SK-N-SH treated with all-trans-retinoic acid at 6 μM for 48 hours (cell line): Measurements from ENCODE around the gene TAAR5.

ENCODE experiments used
- ATAC-seq: fragments of 200-7000 bp; cut with Tn5 transposase; 3 replicates; pipeline ENCODE4 v1.9.1; 2020; ENCODE audit warnings: mild to moderate bottlenecking, moderate library complexity
- ARNTL ChIP-seq: fragments of 450-650 bp; formaldehyde crosslinking; IDR thresholded peaks from 2 replicates; pipeline ENCODE4 v1.5.0; 2020; ENCODE audit warnings: low read depth, mild to moderate bottlenecking, moderate library complexity, borderline replicate concordance
- BACH2 ChIP-seq: fragments of 250-450 bp; sonication (Bioruptor Pico); IDR thresholded peaks from 2 replicates; pipeline ENCODE4 v1.9.0; 2021; ENCODE audit warnings: mild to moderate bottlenecking, borderline replicate concordance
- CREB5 ChIP-seq: fragments of 250-450 bp; sonication (Bioruptor Pico); IDR thresholded peaks from 2 replicates; pipeline ENCODE4 v1.5.1; 2020; ENCODE audit warnings: low read depth, mild to moderate bottlenecking, moderate library complexity
- CSDC2 ChIP-seq: fragments of 250-450 bp; sonication (Bioruptor Pico); IDR thresholded peaks from 2 replicates; pipeline ENCODE4 v1.5.0; 2020; ENCODE audit warnings: mild to moderate bottlenecking, moderate library complexity
- CSRNP3 ChIP-seq: fragments of 250-450 bp; sonication (Bioruptor Pico); IDR thresholded peaks from 2 replicates; pipeline ENCODE4 v1.5.1; 2021; ENCODE audit warnings: mild to moderate bottlenecking, moderate library complexity
- ESRRG ChIP-seq: fragments of 250-450 bp; sonication (Bioruptor Pico); IDR thresholded peaks from 2 replicates; pipeline ENCODE4 v1.6.1; 2021; ENCODE audit warnings: mild to moderate bottlenecking
- GLIS3 ChIP-seq: fragments of 250-450 bp; sonication (Bioruptor Pico); IDR thresholded peaks from 2 replicates; pipeline ENCODE4 v1.5.0; 2020; ENCODE audit warnings: mild to moderate bottlenecking, moderate library complexity
- ISL1 ChIP-seq: fragments of 250-450 bp; sonication (Bioruptor Pico); IDR thresholded peaks from 2 replicates; pipeline ENCODE4 v2.1.2; 2022; ENCODE audit warnings: mild to moderate bottlenecking, moderate library complexity
- OSR1 ChIP-seq: fragments of 250-450 bp; sonication (Bioruptor Pico); IDR thresholded peaks from 2 replicates; pipeline ENCODE4 v1.8.0; 2022; ENCODE audit warnings: moderate library complexity, mild to moderate bottlenecking, inconsistent platforms
- PATZ1 ChIP-seq: fragments of 250-450 bp; sonication (Bioruptor Pico); IDR thresholded peaks from 2 replicates; pipeline ENCODE4 v1.8.0; 2020; ENCODE audit warnings: mild to moderate bottlenecking, moderate library complexity, borderline replicate concordance
- POU6F1 ChIP-seq: fragments of 250-450 bp; sonication (Bioruptor Pico); IDR thresholded peaks from 2 replicates; pipeline ENCODE4 v1.8.0; 2021; ENCODE audit warnings: low read depth, mild to moderate bottlenecking, moderate library complexity, borderline replicate concordance
- PPARA ChIP-seq: fragments of 250-450 bp; sonication (Bioruptor Pico); IDR thresholded peaks from 2 replicates; pipeline ENCODE4 v1.5.0; 2020; ENCODE audit warnings: mild to moderate bottlenecking, borderline replicate concordance
- RARB ChIP-seq: fragments of 250-450 bp; sonication (Bioruptor Pico); IDR thresholded peaks from 2 replicates; pipeline ENCODE4 v1.8.0; 2021; ENCODE audit warnings: mild to moderate bottlenecking, moderate library complexity
- SNAI2 ChIP-seq: fragments of 250-450 bp; sonication (Bioruptor Pico); IDR thresholded peaks from 2 replicates; pipeline ENCODE4 v1.5.0; 2020; ENCODE audit warnings: mild to moderate bottlenecking, moderate library complexity
- TCF4 ChIP-seq: fragments of 250-450 bp; sonication (Bioruptor Pico); IDR thresholded peaks from 2 replicates; pipeline ENCODE4 v1.8.0; 2021; ENCODE audit warnings: mild to moderate bottlenecking, moderate library complexity, borderline replicate concordance
- TSHZ2 ChIP-seq: fragments of 250-450 bp; sonication (Bioruptor Pico); IDR thresholded peaks from 2 replicates; pipeline ENCODE4 v1.5.0; 2020; ENCODE audit warnings: mild to moderate bottlenecking, moderate library complexity
- ZC3H10 ChIP-seq: fragments of 250-450 bp; sonication (Bioruptor Pico); IDR thresholded peaks from 2 replicates; pipeline ENCODE4 v1.5.1; 2021; ENCODE audit warnings: mild to moderate bottlenecking, moderate library complexity
- ZFP3 ChIP-seq: fragments of 250-450 bp; sonication (Bioruptor Pico); IDR thresholded peaks from 2 replicates; pipeline ENCODE4 v1.5.0; 2020; ENCODE audit warnings: mild to moderate bottlenecking, moderate library complexity
- ZNF565 ChIP-seq: fragments of 450-650 bp; formaldehyde crosslinking; conservative IDR thresholded peaks from 2 replicates; pipeline ENCODE4 v1.5.0; 2020; ENCODE audit warnings: low read depth, mild to moderate bottlenecking, moderate library complexity
- ZNF8 ChIP-seq: fragments of 450-650 bp; formaldehyde crosslinking; IDR thresholded peaks from 2 replicates; pipeline ENCODE4 v1.5.0; 2020; ENCODE audit warnings: mild to moderate bottlenecking, moderate library complexity

Gene TAAR5

GRCh38 chr6:132633362-132633761 is 43.8 kb upstream of the TAAR5 start:
- ATAC-seq = no peak
- TF ChIP-seq ZC3H10 (CRISPR knock-in tag) (no peak), CSRNP3 (CRISPR knock-in tag) (no peak)

GRCh38 chr6:132624175-132624574 is 34.6 kb upstream of the TAAR5 start, which contains the start of gene TAAR2:
TSS of gene TAAR2 (minus strand) at chr6:132624275. CDS start at chr6:132624275, 0 bp downstream.
- TF ChIP-seq SNAI2 = no peak
- no peak for TF ChIP-seq ISL1 (CRISPR knock-in tag)
- no peak for TF ChIP-seq ZNF8 (CRISPR knock-in tag)
- TF ChIP-seq PPARA (CRISPR knock-in tag) = no peak
- TF ChIP-seq RARB (CRISPR knock-in tag) = no peak
- TF ChIP-seq POU6F1 = no peak
- TF ChIP-seq ZC3H10 (CRISPR knock-in tag) = no peak
- TF ChIP-seq GLIS3 (CRISPR knock-in tag) = no peak
- no peak for TF ChIP-seq BACH2
- no peak for TF ChIP-seq TSHZ2
- no peak for TF ChIP-seq ZFP3 (CRISPR knock-in tag)
- no peak for TF ChIP-seq ZNF565
- no peak for TF ChIP-seq CREB5 (CRISPR knock-in tag)
- TF ChIP-seq OSR1 = no peak
- TF ChIP-seq PATZ1 (CRISPR knock-in tag) = no peak
- TF ChIP-seq ARNTL (CRISPR knock-in tag) = no peak
- no peak for TF ChIP-seq TCF4
- TF ChIP-seq, all 23 proteins: peak for 0
- ATAC-seq = no peak

- TF ChIP-seq ESRRG = no peak
- no peak for ATAC-seq
Measured at GRCh38 chr6:132623106-132623845, 33.7 kb upstream of the TAAR5 start.

GRCh38 chr6:132616677-132617076 is 27.1 kb upstream of the TAAR5 start:
- no peak for ATAC-seq
- TF ChIP-seq SNAI2 (no peak), ZC3H10 (CRISPR knock-in tag) (no peak), TSHZ2 (no peak), GLIS3 (CRISPR knock-in tag) (no peak), RARB (CRISPR knock-in tag) (no peak), CSDC2 (no peak), ZFP3 (CRISPR knock-in tag) (no peak), PATZ1 (CRISPR knock-in tag) (no peak), CREB5 (CRISPR knock-in tag) (no peak), ZNF565 (no peak), OSR1 (no peak)
